AG10803 (cell line): ENCODE results near the gene ADD1.

Source experiments
- DNase-seq: peaks from one replicate; pipeline ENCODE4 v3.0.0; 2010; ENCODE audit warnings: low read depth
- H3K4me3 ChIP-seq: 2 replicates; pipeline ENCODE4 v1.5.1; 2011; ENCODE audit warnings: mild to moderate bottlenecking, low read length, control low read depth
- CTCF ChIP-seq: conservative IDR thresholded peaks from 2 replicates; pipeline ENCODE4 v1.5.1; 2011; ENCODE audit warnings: mild to moderate bottlenecking, low read length, control low read depth, inconsistent platforms

Gene ADD1

DNA sequence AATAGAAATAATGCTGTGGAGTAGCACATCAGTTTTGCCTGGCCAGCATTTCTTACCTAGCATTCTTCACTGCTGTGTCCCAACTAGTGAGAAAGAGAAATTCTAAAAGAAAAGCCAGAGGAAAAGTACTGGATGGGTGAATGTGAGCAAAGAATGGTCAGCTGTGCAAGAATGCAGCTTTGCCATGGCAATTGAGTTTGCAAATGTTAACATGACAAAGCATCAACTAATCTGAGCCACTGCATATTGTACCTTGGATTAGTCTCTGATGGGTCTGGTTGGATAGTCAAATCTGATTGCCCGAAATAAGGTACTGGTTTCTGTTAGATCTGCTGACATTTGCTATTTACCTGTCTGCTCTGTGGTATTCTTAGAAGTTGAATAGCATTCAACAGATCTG, 38.7 kb downstream of the ADD1 start:
- no peak overlapping the region for H3K4me3 ChIP-seq
- no peak for DNase-seq
- TF ChIP-seq CTCF, result no peak

DNA sequence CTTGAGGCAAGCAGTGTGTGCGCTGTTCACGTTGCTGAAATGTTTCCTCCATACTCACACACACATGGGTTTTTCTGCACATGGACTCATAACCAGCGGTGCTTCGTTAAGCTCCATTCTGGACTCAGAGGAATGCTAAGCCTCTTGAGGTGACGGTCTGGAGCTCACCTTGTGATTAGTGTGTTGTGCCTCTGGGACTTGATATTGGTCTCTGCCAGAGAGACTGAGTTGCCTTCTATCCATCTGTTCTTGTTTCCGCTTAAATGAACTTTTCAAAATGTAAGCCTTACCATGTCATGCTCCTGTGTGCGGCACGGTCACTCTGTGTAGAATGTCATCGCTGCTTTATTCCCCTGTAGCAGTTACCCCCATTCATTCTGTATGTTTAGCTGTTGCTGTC, 42.5 kb downstream of the ADD1 start:
- no peak for TF ChIP-seq CTCF
- no peak overlapping the region for H3K4me3 ChIP-seq
- no peak for DNase-seq

GRCh38 chr4:2886622-2887021, 43.0 kb downstream of the ADD1 start:
- no peak overlapping the region for H3K4me3 ChIP-seq
- DNase-seq, result no peak
- TF ChIP-seq CTCF, result no peak

GRCh38 chr4:2887343-2887742, 43.7 kb downstream of the ADD1 start:
- no peak for TF ChIP-seq CTCF
- no peak overlapping the region for H3K4me3 ChIP-seq
- DNase-seq, result no peak

- no peak for TF ChIP-seq CTCF
- peak; percentile 18 for DNase-seq
- no peak overlapping the region for H3K4me3 ChIP-seq
Observed at GRCh38 chr4:2888886-2889285, 45.2 kb downstream of the ADD1 start.

DNA sequence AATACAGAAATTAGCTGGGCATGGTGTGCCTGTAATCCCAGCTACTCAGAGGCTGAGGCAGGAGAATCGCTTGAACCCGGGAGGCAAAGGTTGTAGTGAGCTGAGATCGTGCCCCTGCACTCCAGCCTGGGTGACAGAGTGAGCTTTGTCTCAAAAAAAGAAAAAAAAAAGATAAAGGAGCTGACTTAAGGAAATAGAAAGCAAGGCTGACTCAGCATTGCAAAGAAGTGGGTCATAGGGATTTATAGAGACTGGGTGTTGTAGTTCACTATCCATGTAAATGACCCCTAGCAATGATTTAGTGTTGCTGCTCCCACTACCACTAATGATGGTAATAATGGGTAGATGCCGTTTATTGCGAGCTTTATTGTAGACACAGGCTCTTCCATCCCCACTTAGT, 47.6 kb downstream of the ADD1 start:
- DNase-seq, result peak; percentile 43
- TF ChIP-seq CTCF, result no peak
- H3K4me3 ChIP-seq, result no peak overlapping the region

- TF ChIP-seq CTCF, result no peak
- H3K4me3 ChIP-seq, result no peak overlapping the region
- DNase-seq, result peak; percentile 15
Observed at GRCh38 chr4:2893772-2894171, 50.1 kb downstream of the ADD1 start.
